HG02870 (cell line): ENCODE data around the gene TBCD.

ENCODE experiments used
- ATAC-seq: cut with Tn5 transposase; IDR thresholded peaks from one replicate; pipeline ENCODE4 v1.9.1; 2021; ENCODE audit warnings: mild to moderate bottlenecking, moderate library complexity; ENCODE audit not compliant: unreplicated experiment

The TBCD gene

GRCh38 chr17:82932518-82933310 is 180.8 kb downstream of the TBCD start:
- ATAC-seq: no peak

GRCh38 chr17:82933911-82934310 is 182.0 kb downstream of the TBCD start:
- no peak for ATAC-seq

- ATAC-seq: no peak
These were observed 184.3 kb downstream of the TBCD start for GRCh38 chr17:82935966-82936767.

- no peak for ATAC-seq
These were observed 184.9 kb downstream of the TBCD start for GRCh38 chr17:82936768-82937171.

GRCh38 chr17:82937411-82938371 is 185.8 kb downstream of the TBCD start:
- no peak for ATAC-seq

- ATAC-seq: no peak
These were observed 186.6 kb downstream of the TBCD start for GRCh38 chr17:82938486-82938872.

GRCh38 chr17:82938873-82939620 is 187.2 kb downstream of the TBCD start:
- no peak for ATAC-seq

- ATAC-seq: no peak
These were observed 187.8 kb downstream of the TBCD start for GRCh38 chr17:82939621-82940135.

- ATAC-seq: no peak
These were observed 188.6 kb downstream of the TBCD start for GRCh38 chr17:82940226-82941020.

GRCh38 chr17:82941021-82942001 is 189.4 kb downstream of the TBCD start:
- no peak for ATAC-seq

GRCh38 chr17:82942166-82943130 is 190.6 kb downstream of the TBCD start:
- ATAC-seq: no peak

GRCh38 chr17:82943339-82943738 is 191.5 kb downstream of the TBCD start:
- ATAC-seq: no peak

- no peak for ATAC-seq
These were observed 191.9 kb downstream of the TBCD start for GRCh38 chr17:82943751-82944150.

- ATAC-seq: no peak
These were observed 193.1 kb downstream of the TBCD start for GRCh38 chr17:82944990-82945389.

- ATAC-seq: no peak
These were observed 194.2 kb downstream of the TBCD start for GRCh38 chr17:82946081-82946480.

- no peak for ATAC-seq
These were observed 195.5 kb downstream of the TBCD start for GRCh38 chr17:82947051-82947991.
